SK-N-SH treated with all-trans-retinoic acid at 6 μM for 48 hours (cell line): ENCODE results near the gene OXSR1.
"Not testable (repeated sequence)": the region's sequence is repeated elsewhere in the genome, so short reads cannot be mapped to it uniquely, and the experiment has no call there.

Source experiments
- ATAC-seq: fragments of 200-7000 bp; cut with Tn5 transposase; 3 replicates; pipeline ENCODE4 v1.9.1; 2020; ENCODE audit warnings: mild to moderate bottlenecking, moderate library complexity
- ARNTL ChIP-seq: fragments of 450-650 bp; formaldehyde crosslinking; IDR thresholded peaks from 2 replicates; pipeline ENCODE4 v1.5.0; 2020; ENCODE audit warnings: low read depth, mild to moderate bottlenecking, moderate library complexity, borderline replicate concordance
- BACH2 ChIP-seq: fragments of 250-450 bp; sonication (Bioruptor Pico); IDR thresholded peaks from 2 replicates; pipeline ENCODE4 v1.9.0; 2021; ENCODE audit warnings: mild to moderate bottlenecking, borderline replicate concordance
- CSDC2 ChIP-seq: fragments of 250-450 bp; sonication (Bioruptor Pico); IDR thresholded peaks from 2 replicates; pipeline ENCODE4 v1.5.0; 2020; ENCODE audit warnings: mild to moderate bottlenecking, moderate library complexity
- ESRRG ChIP-seq: fragments of 250-450 bp; sonication (Bioruptor Pico); IDR thresholded peaks from 2 replicates; pipeline ENCODE4 v1.6.1; 2021; ENCODE audit warnings: mild to moderate bottlenecking
- GLIS3 ChIP-seq: fragments of 250-450 bp; sonication (Bioruptor Pico); IDR thresholded peaks from 2 replicates; pipeline ENCODE4 v1.5.0; 2020; ENCODE audit warnings: mild to moderate bottlenecking, moderate library complexity
- ISL1 ChIP-seq: fragments of 250-450 bp; sonication (Bioruptor Pico); IDR thresholded peaks from 2 replicates; pipeline ENCODE4 v2.1.2; 2022; ENCODE audit warnings: mild to moderate bottlenecking, moderate library complexity
- OSR1 ChIP-seq: fragments of 250-450 bp; sonication (Bioruptor Pico); IDR thresholded peaks from 2 replicates; pipeline ENCODE4 v1.8.0; 2022; ENCODE audit warnings: moderate library complexity, mild to moderate bottlenecking, inconsistent platforms
- RARB ChIP-seq: fragments of 250-450 bp; sonication (Bioruptor Pico); IDR thresholded peaks from 2 replicates; pipeline ENCODE4 v1.8.0; 2021; ENCODE audit warnings: mild to moderate bottlenecking, moderate library complexity
- TOX ChIP-seq: fragments of 250-450 bp; sonication (Bioruptor Pico); IDR thresholded peaks from 2 replicates; pipeline ENCODE4 v1.8.0; 2021; ENCODE audit warnings: mild to moderate bottlenecking, moderate library complexity, borderline replicate concordance
- ZC3H10 ChIP-seq: fragments of 250-450 bp; sonication (Bioruptor Pico); IDR thresholded peaks from 2 replicates; pipeline ENCODE4 v1.5.1; 2021; ENCODE audit warnings: mild to moderate bottlenecking, moderate library complexity
- ZFP3 ChIP-seq: fragments of 250-450 bp; sonication (Bioruptor Pico); IDR thresholded peaks from 2 replicates; pipeline ENCODE4 v1.5.0; 2020; ENCODE audit warnings: mild to moderate bottlenecking, moderate library complexity
- ZFP30 ChIP-seq: fragments of 450-650 bp; formaldehyde crosslinking; IDR thresholded peaks from 2 replicates; pipeline ENCODE4 v1.5.0; 2022; ENCODE audit warnings: mild to moderate bottlenecking, moderate library complexity
- ZNF565 ChIP-seq: fragments of 450-650 bp; formaldehyde crosslinking; conservative IDR thresholded peaks from 2 replicates; pipeline ENCODE4 v1.5.0; 2020; ENCODE audit warnings: low read depth, mild to moderate bottlenecking, moderate library complexity
- ZNF70 ChIP-seq: fragments of 450-650 bp; formaldehyde crosslinking; IDR thresholded peaks from 2 replicates; pipeline ENCODE4 v1.5.0; 2020; ENCODE audit warnings: mild to moderate bottlenecking, moderate library complexity
- ZNF8 ChIP-seq: fragments of 450-650 bp; formaldehyde crosslinking; IDR thresholded peaks from 2 replicates; pipeline ENCODE4 v1.5.0; 2020; ENCODE audit warnings: mild to moderate bottlenecking, moderate library complexity
- TF ChIP-seq, protein P1 (sequence below): fragments of 250-450 bp; sonication (Bioruptor Pico); IDR thresholded peaks from 2 replicates; pipeline ENCODE4 v1.8.0; 2020; ENCODE audit warnings: mild to moderate bottlenecking, moderate library complexity, borderline replicate concordance
- TF ChIP-seq, protein P2 (sequence below): fragments of 250-450 bp; sonication (Bioruptor Pico); IDR thresholded peaks from 2 replicates; pipeline ENCODE4 v1.5.0; 2020; ENCODE audit warnings: mild to moderate bottlenecking, moderate library complexity
- TF ChIP-seq, protein P3 (sequence below): fragments of 250-450 bp; sonication (Bioruptor Pico); IDR thresholded peaks from 2 replicates; pipeline ENCODE4 v1.5.1; 2020; ENCODE audit warnings: low read depth, mild to moderate bottlenecking, moderate library complexity
- TF ChIP-seq, protein P4 (sequence below): fragments of 250-450 bp; sonication (Bioruptor Pico); IDR thresholded peaks from 2 replicates; pipeline ENCODE4 v1.8.0; 2021; ENCODE audit warnings: low read depth, mild to moderate bottlenecking, moderate library complexity, borderline replicate concordance

OXSR1 gene

DNA sequence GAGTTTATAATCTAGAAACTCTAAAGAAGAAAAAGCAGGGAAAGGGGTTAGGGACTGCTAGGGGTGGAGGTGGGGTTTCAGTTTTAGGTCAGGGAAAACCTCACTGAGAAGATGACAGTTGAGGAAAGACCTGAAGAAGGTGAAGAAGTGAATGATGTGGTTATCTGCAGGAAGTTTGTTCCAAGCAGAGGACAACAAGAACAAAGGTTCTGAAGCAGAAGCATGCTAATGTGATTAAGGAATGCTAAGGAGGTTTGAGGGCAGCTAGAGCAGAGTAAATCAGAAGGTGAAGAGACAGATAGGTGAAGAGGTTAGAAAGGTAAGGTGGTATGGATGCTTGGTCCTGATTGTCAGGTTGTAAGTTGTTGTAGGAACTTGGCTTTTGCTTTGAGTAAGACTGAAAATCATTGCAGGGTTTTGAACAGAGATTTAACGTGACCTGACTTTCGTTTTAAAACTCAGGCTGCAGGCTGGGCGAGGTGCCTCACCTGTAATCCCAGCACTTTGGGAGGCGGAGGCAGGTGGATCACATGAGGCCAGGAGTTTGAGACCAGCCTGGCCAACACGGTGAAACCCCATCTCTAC, 8.6 kb downstream of the OXSR1 start:
- ATAC-seq: peak; percentile 13; the same call in 1 of the 3 replicates
- TF ChIP-seq ZFP3 (CRISPR knock-in tag) (no peak), ESRRG (CRISPR knock-in tag) (no peak), ZNF8 (CRISPR knock-in tag) (no peak), GLIS3 (CRISPR knock-in tag) (no peak), BACH2 (CRISPR knock-in tag) (no peak), ARNTL (CRISPR knock-in tag) (no peak), ZNF565 (CRISPR knock-in tag) (no peak), CSDC2 (CRISPR knock-in tag) (no peak)
- TF ChIP-seq, protein P1, sequence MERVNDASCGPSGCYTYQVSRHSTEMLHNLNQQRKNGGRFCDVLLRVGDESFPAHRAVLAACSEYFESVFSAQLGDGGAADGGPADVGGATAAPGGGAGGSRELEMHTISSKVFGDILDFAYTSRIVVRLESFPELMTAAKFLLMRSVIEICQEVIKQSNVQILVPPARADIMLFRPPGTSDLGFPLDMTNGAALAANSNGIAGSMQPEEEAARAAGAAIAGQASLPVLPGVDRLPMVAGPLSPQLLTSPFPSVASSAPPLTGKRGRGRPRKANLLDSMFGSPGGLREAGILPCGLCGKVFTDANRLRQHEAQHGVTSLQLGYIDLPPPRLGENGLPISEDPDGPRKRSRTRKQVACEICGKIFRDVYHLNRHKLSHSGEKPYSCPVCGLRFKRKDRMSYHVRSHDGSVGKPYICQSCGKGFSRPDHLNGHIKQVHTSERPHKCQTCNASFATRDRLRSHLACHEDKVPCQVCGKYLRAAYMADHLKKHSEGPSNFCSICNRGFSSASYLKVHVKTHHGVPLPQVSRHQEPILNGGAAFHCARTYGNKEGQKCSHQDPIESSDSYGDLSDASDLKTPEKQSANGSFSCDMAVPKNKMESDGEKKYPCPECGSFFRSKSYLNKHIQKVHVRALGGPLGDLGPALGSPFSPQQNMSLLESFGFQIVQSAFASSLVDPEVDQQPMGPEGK (CRISPR knock-in tag): no peak

DNA sequence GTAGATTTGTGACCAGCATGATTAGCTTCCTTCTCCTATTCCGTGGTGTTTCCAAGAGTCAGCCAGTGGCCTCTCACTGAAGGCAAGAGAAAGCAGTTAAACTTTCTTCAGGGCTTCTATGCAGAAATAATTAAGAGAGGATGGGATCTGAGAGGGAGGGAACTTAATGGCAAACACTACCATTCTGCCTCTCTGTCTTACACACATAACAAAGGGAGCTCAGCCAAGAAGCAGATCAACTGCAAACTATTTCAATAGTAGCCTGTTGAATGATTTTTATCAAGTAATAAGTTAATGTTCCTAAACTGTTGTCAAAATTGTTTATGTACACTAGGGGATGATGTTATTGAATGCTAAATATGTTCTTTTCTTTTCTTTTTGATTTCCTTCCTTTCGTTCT, 11.8 kb downstream of the OXSR1 start:
- ATAC-seq: no peak
- TF ChIP-seq CSDC2 (CRISPR knock-in tag): no peak
- TF ChIP-seq ZNF8 (CRISPR knock-in tag): no peak
- TF ChIP-seq ZNF70 (CRISPR knock-in tag): no peak
- no peak for TF ChIP-seq RARB
- TF ChIP-seq ZNF565 (CRISPR knock-in tag): no peak
- no peak for TF ChIP-seq OSR1 (CRISPR knock-in tag)
- TF ChIP-seq, protein P2, sequence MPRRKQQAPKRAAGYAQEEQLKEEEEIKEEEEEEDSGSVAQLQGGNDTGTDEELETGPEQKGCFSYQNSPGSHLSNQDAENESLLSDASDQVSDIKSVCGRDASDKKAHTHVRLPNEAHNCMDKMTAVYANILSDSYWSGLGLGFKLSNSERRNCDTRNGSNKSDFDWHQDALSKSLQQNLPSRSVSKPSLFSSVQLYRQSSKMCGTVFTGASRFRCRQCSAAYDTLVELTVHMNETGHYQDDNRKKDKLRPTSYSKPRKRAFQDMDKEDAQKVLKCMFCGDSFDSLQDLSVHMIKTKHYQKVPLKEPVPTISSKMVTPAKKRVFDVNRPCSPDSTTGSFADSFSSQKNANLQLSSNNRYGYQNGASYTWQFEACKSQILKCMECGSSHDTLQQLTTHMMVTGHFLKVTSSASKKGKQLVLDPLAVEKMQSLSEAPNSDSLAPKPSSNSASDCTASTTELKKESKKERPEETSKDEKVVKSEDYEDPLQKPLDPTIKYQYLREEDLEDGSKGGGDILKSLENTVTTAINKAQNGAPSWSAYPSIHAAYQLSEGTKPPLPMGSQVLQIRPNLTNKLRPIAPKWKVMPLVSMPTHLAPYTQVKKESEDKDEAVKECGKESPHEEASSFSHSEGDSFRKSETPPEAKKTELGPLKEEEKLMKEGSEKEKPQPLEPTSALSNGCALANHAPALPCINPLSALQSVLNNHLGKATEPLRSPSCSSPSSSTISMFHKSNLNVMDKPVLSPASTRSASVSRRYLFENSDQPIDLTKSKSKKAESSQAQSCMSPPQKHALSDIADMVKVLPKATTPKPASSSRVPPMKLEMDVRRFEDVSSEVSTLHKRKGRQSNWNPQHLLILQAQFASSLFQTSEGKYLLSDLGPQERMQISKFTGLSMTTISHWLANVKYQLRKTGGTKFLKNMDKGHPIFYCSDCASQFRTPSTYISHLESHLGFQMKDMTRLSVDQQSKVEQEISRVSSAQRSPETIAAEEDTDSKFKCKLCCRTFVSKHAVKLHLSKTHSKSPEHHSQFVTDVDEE (CRISPR knock-in tag): no peak

DNA sequence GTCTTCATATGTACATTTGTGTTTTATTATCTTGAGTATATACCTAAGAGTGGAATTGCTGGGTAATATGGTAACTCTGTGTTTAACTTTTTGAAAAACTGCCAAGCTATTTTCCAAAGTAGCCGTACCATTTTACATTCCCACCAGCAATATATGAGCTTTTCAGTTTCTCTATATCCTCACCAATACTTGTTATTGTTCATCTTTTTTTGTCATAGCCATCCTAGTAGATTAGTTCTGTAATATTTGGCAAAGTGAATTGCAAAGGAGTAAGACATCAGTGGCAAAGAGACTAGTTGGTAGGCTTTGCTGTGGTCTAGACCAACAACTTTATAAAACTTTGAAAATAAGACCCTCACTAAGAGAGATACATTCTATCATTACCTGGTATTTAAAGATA, 21.4 kb downstream of the OXSR1 start:
- no peak for ATAC-seq
- no peak for TF ChIP-seq ZNF565 (CRISPR knock-in tag)

DNA sequence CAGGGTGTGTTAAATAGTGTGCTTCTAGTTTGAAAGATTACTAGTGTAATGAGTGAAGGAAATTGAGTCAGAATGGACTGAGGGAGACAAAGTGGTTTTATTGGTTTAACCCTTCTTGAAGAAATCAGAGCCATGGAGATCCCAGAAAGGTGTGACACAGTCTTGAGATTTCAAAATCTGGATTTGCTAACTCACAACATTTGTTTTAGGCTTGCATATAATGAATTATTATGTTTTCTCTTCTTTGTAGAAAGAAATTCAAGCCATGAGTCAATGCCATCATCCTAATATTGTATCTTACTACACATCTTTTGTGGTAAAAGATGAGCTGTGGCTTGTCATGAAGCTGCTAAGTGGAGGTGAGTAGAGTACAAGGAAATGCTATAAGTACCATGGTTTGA, 25.1 kb downstream of the OXSR1 start:
- ATAC-seq: no peak
- TF ChIP-seq GLIS3 (CRISPR knock-in tag): no peak
- TF ChIP-seq CSDC2 (CRISPR knock-in tag): no peak
- no peak for TF ChIP-seq TOX (CRISPR knock-in tag)
- TF ChIP-seq, protein P3, sequence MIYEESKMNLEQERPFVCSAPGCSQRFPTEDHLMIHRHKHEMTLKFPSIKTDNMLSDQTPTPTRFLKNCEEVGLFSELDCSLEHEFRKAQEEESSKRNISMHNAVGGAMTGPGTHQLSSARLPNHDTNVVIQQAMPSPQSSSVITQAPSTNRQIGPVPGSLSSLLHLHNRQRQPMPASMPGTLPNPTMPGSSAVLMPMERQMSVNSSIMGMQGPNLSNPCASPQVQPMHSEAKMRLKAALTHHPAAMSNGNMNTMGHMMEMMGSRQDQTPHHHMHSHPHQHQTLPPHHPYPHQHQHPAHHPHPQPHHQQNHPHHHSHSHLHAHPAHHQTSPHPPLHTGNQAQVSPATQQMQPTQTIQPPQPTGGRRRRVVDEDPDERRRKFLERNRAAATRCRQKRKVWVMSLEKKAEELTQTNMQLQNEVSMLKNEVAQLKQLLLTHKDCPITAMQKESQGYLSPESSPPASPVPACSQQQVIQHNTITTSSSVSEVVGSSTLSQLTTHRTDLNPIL (CRISPR knock-in tag): no peak
- TF ChIP-seq, protein P2 (CRISPR knock-in tag): no peak
- no peak for TF ChIP-seq ISL1 (CRISPR knock-in tag)
- no peak for TF ChIP-seq ZFP30 (CRISPR knock-in tag)
- no peak for TF ChIP-seq OSR1 (CRISPR knock-in tag)
- no peak for TF ChIP-seq ZFP3 (CRISPR knock-in tag)
- TF ChIP-seq ZNF8 (CRISPR knock-in tag): no peak
- TF ChIP-seq ZC3H10: no peak
- TF ChIP-seq ESRRG (CRISPR knock-in tag): no peak
- TF ChIP-seq, protein P4, sequence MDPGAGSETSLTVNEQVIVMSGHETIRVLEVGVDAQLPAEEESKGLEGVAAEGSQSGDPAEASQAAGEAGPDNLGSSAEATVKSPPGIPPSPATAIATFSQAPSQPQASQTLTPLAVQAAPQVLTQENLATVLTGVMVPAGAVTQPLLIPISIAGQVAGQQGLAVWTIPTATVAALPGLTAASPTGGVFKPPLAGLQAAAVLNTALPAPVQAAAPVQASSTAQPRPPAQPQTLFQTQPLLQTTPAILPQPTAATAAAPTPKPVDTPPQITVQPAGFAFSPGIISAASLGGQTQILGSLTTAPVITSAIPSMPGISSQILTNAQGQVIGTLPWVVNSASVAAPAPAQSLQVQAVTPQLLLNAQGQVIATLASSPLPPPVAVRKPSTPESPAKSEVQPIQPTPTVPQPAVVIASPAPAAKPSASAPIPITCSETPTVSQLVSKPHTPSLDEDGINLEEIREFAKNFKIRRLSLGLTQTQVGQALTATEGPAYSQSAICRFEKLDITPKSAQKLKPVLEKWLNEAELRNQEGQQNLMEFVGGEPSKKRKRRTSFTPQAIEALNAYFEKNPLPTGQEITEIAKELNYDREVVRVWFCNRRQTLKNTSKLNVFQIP: no peak
- TF ChIP-seq, protein P1 (CRISPR knock-in tag): no peak
- no peak for TF ChIP-seq ZNF565 (CRISPR knock-in tag)

DNA sequence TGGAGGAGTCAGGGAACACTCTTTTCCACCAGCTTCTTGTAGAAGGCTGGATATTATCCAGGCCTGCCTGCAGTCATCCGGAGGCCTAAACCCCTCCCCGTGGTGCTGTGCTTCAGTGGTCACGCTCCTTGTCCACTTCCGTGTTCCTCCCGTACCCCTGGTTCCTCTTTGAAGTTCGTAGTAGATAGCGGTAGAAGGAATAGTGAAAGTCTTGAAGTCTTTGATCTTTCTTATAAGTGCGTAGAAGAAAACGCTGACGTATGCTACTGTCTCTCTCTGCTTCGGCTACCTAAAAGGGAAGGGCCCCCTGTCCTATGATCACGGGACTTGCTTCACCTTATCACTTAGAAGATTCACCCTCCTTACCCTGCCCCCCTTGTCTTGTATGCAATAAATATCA, 37.6 kb downstream of the OXSR1 start:
- not testable (repeated sequence) for ATAC-seq
